HL-60/S4 treated with phorbol 12-myristate 13-acetate at 8.2 ng/mL for 4 days and 3 days (cell line): Measurements from ENCODE around the gene WNT8A.

Experiments used
- in situ Hi-C: fragments of 300-500 bp; cut with MboI; formaldehyde crosslinking; loops from 2 replicates; pipeline ENCODE4 v1.15.0; 2022; ENCODE audit warnings: low sequenced_read_pairs

The WNT8A gene

GRCh38 chr5:138138949-138139780 lies 55.3 kb downstream of the WNT8A start, which contains the start of gene NME5:
TSS of gene NME5 (minus strand) at chr5:138139428. CDS start at chr5:138138780, 648 bp downstream.
- in situ Hi-C loops, result loop anchor here (25.0 kb wide), 1 partner anchor 352 kb away; no protein-coding TSS in a partner anchor

- in situ Hi-C loops, result loop anchor here (25.0 kb wide), 1 partner anchor 352 kb away; no protein-coding TSS in a partner anchor
These were observed 55.9 kb downstream of the WNT8A start for GRCh38 chr5:138139781-138140090.

GRCh38 chr5:138140268-138140667 lies 56.4 kb downstream of the WNT8A start:
- in situ Hi-C loops, result loop anchor here (25.0 kb wide), 1 partner anchor 353 kb away; no protein-coding TSS in a partner anchor
